Thyroid gland (tissue), 4 donors: ENCODE data around the gene FANCC. TPM values are rescaled to one million over a fixed set of nuclear protein-coding genes. Genes with fewer than 3 reads are reported as not detected.

Experiments used
- DNase-seq, 2 donors: peaks; one replicate each; pipeline ENCODE4 v3.0.0-alpha.2; 2019
- H3K27ac ChIP-seq, 3 donors: fragments of 200-600 bp; sonication (generic); 1 replicate in 2 of 3; 2 replicates in 1 of 3; pipeline ENCODE4 v1.5.1; 2016 to 2019; ENCODE audit warnings: mild to moderate bottlenecking in 1 of 3, moderate library complexity in 1 of 3
- H3K27me3 ChIP-seq: fragments of 200-600 bp; sonication (generic); one replicate; pipeline ENCODE4 v1.5.1; 2019
- H3K36me3 ChIP-seq, 2 donors: fragments of 200-600 bp; sonication (generic); one replicate each; pipeline ENCODE4 v1.5.1; 2016 to 2019
- H3K4me1 ChIP-seq, 2 donors: fragments of 200-600 bp; sonication (generic); one replicate each; pipeline ENCODE4 v1.5.1; 2017 to 2019
- H3K4me3 ChIP-seq, 3 donors: fragments of 200-600 bp; sonication (generic); replicated peaks in 1 of 3; 1 replicate in 2 of 3; 2 replicates in 1 of 3; pipeline ENCODE4 v1.5.1; 2016; ENCODE audit warnings: mild to moderate bottlenecking in 1 of 3
- H3K9me3 ChIP-seq: fragments of 200-600 bp; sonication (generic); one replicate; pipeline ENCODE4 v1.5.1; 2017
- CTCF ChIP-seq, 6 experiments: fragments of 200-600 bp in 3 of 6; fragments of 450-650 bp in 3 of 6; sonication (generic) in 3 of 6; IDR thresholded peaks; one replicate each; pipeline ENCODE4 v1.5.1; 2016 to 2019; ENCODE audit warnings: antibody characterized with exemption in 6 of 6, mild to moderate bottlenecking in 2 of 6, inconsistent platforms in 1 of 6, moderate library complexity in 1 of 6
- POLR2A ChIP-seq, 2 donors: fragments of 450-650 bp; IDR thresholded peaks; one replicate each; pipeline ENCODE4 v1.6.1; 2017; ENCODE audit warnings: antibody characterized with exemption in 2 of 2, mild to moderate bottlenecking in 2 of 2, moderate library complexity in 1 of 2
- WGBS, 2 donors: methylation state at CpG; one replicate each; pipeline ENCODE4 v1.1.5; 2017; 5-methylcytosine and 5-hydroxymethylcytosine counted together
- intact Hi-C: fragments of 100-400 bp; cut with DNase I; formaldehyde crosslinking; loops from one replicate; pipeline ENCODE4 v1.15.1; 2023
- total RNA-seq, 4 donors: library from RNA; depleted of rRNA; stranded (reverse); fragments of >200 nt; gene quantifications; one replicate each; pipeline ENCODE4 v1.2.3, GENCODE V29; 2016

The FANCC gene
- total RNA-seq, 4 donors from 2014 or later = 13.9 to 15.0 (median 14.2) TPM

DNA sequence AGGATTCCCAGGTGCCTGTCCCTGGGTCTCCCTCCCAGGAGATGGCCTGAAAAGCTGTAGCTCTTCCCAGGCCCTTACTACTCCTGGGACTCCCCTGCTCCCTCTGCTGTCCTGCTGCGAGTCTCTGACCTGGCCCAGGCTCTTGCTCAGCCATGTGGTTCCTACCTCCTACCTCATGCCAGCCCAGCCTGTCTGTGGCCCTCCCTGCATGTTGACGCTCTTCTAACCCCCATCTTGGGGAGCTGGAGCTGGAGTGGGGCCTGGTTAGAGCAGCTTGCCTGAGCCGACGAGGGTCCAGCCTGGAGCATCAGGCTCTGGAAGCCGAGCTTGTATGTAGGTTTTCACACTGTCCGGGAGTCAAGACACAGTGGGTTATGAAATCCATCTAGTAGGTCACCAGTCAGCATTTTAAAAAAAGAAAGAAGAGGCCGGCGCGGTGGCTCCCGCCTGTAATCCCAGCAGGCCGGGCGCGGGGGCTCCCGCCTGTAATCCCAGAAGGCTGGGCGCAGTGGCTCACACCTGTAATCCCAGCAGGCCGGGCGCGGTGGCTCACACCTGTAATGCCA lies 244.4 kb downstream of the FANCC start:
- Histone ChIP-seq H3K27me3 (no peaks in the 10 kb centered on the region), H3K9me3 (no peaks in the 10 kb centered on the region), H3K4me3 (no peak overlapping the region), H3K4me1 (peaks cover 54 to 89% of the 10 kb centered on the region in 2 donors), H3K27ac (peak overlapping the region in 2 of 3 donors; percentile 54 to 63), H3K36me3 (no peaks in the 10 kb centered on the region)
- WGBS, 2 donors = 95 to 96% methylated on average over 17 to 18 of the region's 18 CpGs
- TF ChIP-seq POLR2A (IDR thresholded peaks at IDR 0.05) (no peak), CTCF (IDR thresholded peaks at IDR 0.05) (no peak)
- intact Hi-C loops = no loop called here
- no peak for DNase-seq

GRCh38 chr9:95071925-95072324 lies 245.6 kb downstream of the FANCC start:
- Histone ChIP-seq H3K4me3 (no peak overlapping the region), H3K36me3 (no peaks in the 10 kb centered on the region), H3K27me3 (no peaks in the 10 kb centered on the region), H3K27ac (peak overlapping the region in 2 of 3 donors; percentile 2 to 63), H3K9me3 (no peaks in the 10 kb centered on the region), H3K4me1 (peaks cover 47 to 77% of the 10 kb centered on the region in 2 donors)
- intact Hi-C loops = no loop called here
- DNase-seq = no peak
- TF ChIP-seq CTCF (IDR thresholded peaks at IDR 0.05) (no peak), POLR2A (IDR thresholded peaks at IDR 0.05) (no peak)
- 90 to 93% methylated on average over 5 of the region's 5 CpGs for WGBS, 2 donors

DNA sequence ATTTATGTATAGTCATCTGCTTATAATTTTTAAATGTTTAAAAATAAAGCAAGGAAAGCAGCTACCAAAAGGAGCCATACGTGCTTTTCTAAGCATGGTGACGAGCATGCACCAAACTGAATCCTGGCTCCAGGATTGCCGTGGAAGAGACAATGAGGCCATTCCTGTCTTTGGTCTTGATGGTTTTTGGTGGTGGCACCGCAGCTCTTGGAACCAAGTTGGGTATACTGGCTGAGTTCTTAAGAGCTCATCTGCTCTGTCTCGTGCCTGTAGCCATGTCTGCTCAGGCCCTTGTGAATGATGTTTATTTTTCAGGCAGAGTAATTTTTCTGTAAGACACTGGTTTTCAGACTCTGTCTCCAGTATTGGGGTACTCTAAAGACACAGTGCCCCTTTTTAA lies 246.1 kb downstream of the FANCC start:
- Histone ChIP-seq H3K27me3 (no peaks in the 10 kb centered on the region), H3K9me3 (no peaks in the 10 kb centered on the region), H3K27ac (peak overlapping the region in 2 of 3 donors; percentile 2 to 63), H3K36me3 (peaks cover 0 to 3% of the 10 kb centered on the region in 2 donors), H3K4me3 (no peak overlapping the region), H3K4me1 (peaks cover 46 to 72% of the 10 kb centered on the region in 2 donors)
- DNase-seq = no peak
- intact Hi-C loops = no loop called here
- TF ChIP-seq POLR2A (IDR thresholded peaks at IDR 0.05) = no peak
- TF ChIP-seq CTCF (IDR thresholded peaks at IDR 0.05) = no peak
- WGBS, 2 donors = 61 to 77% methylated on average over 5 of the region's 5 CpGs

- Histone ChIP-seq H3K36me3 (peaks cover 0 to 5% of the 10 kb centered on the region in 2 donors), H3K9me3 (no peaks in the 10 kb centered on the region), H3K4me1 (peaks cover 43 to 69% of the 10 kb centered on the region in 2 donors), H3K27me3 (no peaks in the 10 kb centered on the region), H3K27ac (no peak overlapping the region), H3K4me3 (no peak overlapping the region)
- WGBS, 2 donors = 68 to 73% methylated on average over 8 of the region's 8 CpGs
- no peak for TF ChIP-seq POLR2A (IDR thresholded peaks at IDR 0.05)
- TF ChIP-seq CTCF (IDR thresholded peaks at IDR 0.05) = no peak
- intact Hi-C loops = no loop called here
- no peak for DNase-seq
Measured at GRCh38 chr9:95070549-95071021, 246.9 kb downstream of the FANCC start.

GRCh38 chr9:95067897-95068296 lies 249.6 kb downstream of the FANCC start:
- Histone ChIP-seq H3K27me3 (no peaks in the 10 kb centered on the region), H3K27ac (no peak overlapping the region), H3K36me3 (peaks cover 9 to 16% of the 10 kb centered on the region in 2 donors), H3K4me1 (peaks cover 25 to 49% of the 10 kb centered on the region in 2 donors), H3K9me3 (no peaks in the 10 kb centered on the region), H3K4me3 (no peak overlapping the region)
- intact Hi-C loops = no loop called here
- TF ChIP-seq CTCF (IDR thresholded peaks at IDR 0.05) = no peak
- DNase-seq = no peak
- 46 to 48% methylated on average over 2 of the region's 2 CpGs for WGBS, 2 donors
